HEK293T (cell line): ENCODE results near the gene KCNJ18.
"Not testable (repeated sequence)": the region's sequence is repeated elsewhere in the genome, so short reads cannot be mapped to it uniquely, and the experiment has no call there.

Source experiments
- CTCF ChIA-PET: fragments of 350-600 bp; formaldehyde crosslinking; extraction: SDS; loops from one replicate; lab custom pipeline; 2021; ENCODE audit warnings: antibody characterized with exemption, inconsistent platforms; lab: Yijun Ruan, JAX
- POLR2A ChIA-PET: fragments of 350-600 bp; formaldehyde crosslinking; extraction: SDS; loops from one replicate; lab custom pipeline; 2020; ENCODE audit warnings: antibody characterized with exemption, inconsistent platforms; lab: Yijun Ruan, JAX
- DNase-seq: peaks from one replicate; pipeline ENCODE4 v3.0.0; 2012; ENCODE audit warnings: mixed read lengths; ENCODE audit errors: extremely low spot score
- ARNT ChIP-seq: fragments of 450-650 bp; IDR thresholded peaks from 2 replicates; pipeline ENCODE4 v1.6.1; 2017; ENCODE audit warnings: mild to moderate bottlenecking
- BHLHE40 ChIP-seq: fragments of 450-650 bp; IDR thresholded peaks from 2 replicates; pipeline ENCODE4 v1.6.1; 2016; ENCODE audit warnings: mild to moderate bottlenecking, moderate library complexity, borderline replicate concordance
- CTBP1 ChIP-seq: fragments of 450-650 bp; IDR thresholded peaks from 2 replicates; pipeline ENCODE4 v1.6.1; 2016; ENCODE audit warnings: borderline replicate concordance
- ELF4 ChIP-seq: fragments of 450-650 bp; IDR thresholded peaks from 2 replicates; pipeline ENCODE4 v1.6.1; 2017; ENCODE audit warnings: antibody characterized with exemption
- FOXA1 ChIP-seq: fragments of 450-650 bp; IDR thresholded peaks from 2 replicates; pipeline ENCODE4 v1.6.1; 2016; ENCODE audit warnings: mild to moderate bottlenecking
- FOXK2 ChIP-seq: fragments of 450-650 bp; IDR thresholded peaks from 2 replicates; pipeline ENCODE4 v1.6.1; 2016; ENCODE audit warnings: mild to moderate bottlenecking
- FOXM1 ChIP-seq: fragments of 450-650 bp; IDR thresholded peaks from 2 replicates; pipeline ENCODE4 v1.6.1; 2017; ENCODE audit warnings: mild to moderate bottlenecking, borderline replicate concordance
- HDGF ChIP-seq: fragments of 450-650 bp; IDR thresholded peaks from 2 replicates; pipeline ENCODE4 v1.6.1; 2017; ENCODE audit warnings: antibody characterized with exemption, borderline replicate concordance
- L3MBTL2 ChIP-seq: fragments of 450-650 bp; conservative IDR thresholded peaks from 2 replicates; pipeline ENCODE4 v1.6.1; 2016; ENCODE audit warnings: mild to moderate bottlenecking
- LEF1 ChIP-seq: fragments of 450-650 bp; IDR thresholded peaks from 2 replicates; pipeline ENCODE4 v1.6.1; 2017; ENCODE audit warnings: mild to moderate bottlenecking, borderline replicate concordance
- NFRKB ChIP-seq: fragments of 450-650 bp; IDR thresholded peaks from 2 replicates; pipeline ENCODE4 v1.6.1; 2016; ENCODE audit warnings: mild to moderate bottlenecking, moderate library complexity
- PKNOX1 ChIP-seq: fragments of 450-650 bp; IDR thresholded peaks from 2 replicates; pipeline ENCODE4 v1.6.1; 2016
- SP1 ChIP-seq: fragments of 450-650 bp; IDR thresholded peaks from 2 replicates; pipeline ENCODE4 v1.6.1; 2017
- SUZ12 ChIP-seq: fragments of 450-650 bp; IDR thresholded peaks from 2 replicates; pipeline ENCODE4 v1.6.1; 2016; ENCODE audit warnings: mild to moderate bottlenecking
- TARDBP ChIP-seq: fragments of 450-650 bp; IDR thresholded peaks from 2 replicates; pipeline ENCODE4 v1.6.1; 2016
- ZNF384 ChIP-seq: fragments of 450-650 bp; IDR thresholded peaks from 2 replicates; pipeline ENCODE4 v1.6.1; 2016

The KCNJ18 gene

DNA sequence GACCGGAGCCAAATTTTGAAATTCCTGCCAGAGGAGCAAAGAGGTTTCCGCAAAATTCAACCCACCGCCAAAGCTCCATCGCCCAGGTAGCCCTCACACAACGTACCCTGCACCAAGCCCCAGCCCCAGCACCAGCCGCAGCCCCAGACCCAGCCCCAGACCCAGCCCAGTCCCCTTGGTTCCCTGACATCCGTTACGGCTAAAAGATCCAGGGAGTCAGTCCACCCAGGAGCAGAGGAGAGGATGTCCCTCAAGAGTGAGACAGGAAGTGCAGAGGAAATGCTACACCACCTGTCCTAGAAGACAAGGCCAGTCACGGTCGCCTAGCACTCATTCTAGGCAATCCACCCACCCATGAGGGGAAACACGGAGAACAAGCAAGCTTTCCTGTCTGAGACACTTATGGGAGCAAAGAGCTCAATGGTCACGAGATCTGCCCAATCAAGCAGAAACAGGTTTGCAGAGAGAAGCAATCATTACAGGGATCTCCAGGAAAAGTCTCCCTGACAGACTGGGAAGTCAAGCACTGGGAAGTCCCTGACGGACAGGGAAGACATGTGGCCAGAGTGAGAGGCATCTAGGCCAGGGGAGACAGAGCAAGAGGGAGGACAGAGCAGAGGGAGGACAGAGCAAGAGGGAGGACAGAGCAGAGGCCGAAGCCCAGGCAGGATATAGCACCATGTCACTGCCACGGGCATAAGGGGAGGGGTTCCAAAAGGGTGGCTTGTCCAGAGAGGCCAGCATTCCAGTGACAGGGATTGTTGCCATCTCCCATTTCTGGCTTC, 15.0 kb upstream of the KCNJ18 start:
- CTCF ChIA-PET, result no interaction called here
- TF ChIP-seq SUZ12, result no peak
- no peak for TF ChIP-seq LEF1
- no peak for TF ChIP-seq FOXA1
- no peak for TF ChIP-seq L3MBTL2
- TF ChIP-seq FOXK2, result no peak
- no peak for TF ChIP-seq ARNT
- no peak for TF ChIP-seq FOXM1
- no peak for TF ChIP-seq NFRKB
- POLR2A ChIA-PET, result no interaction called here
- DNase-seq, result no peak

DNA sequence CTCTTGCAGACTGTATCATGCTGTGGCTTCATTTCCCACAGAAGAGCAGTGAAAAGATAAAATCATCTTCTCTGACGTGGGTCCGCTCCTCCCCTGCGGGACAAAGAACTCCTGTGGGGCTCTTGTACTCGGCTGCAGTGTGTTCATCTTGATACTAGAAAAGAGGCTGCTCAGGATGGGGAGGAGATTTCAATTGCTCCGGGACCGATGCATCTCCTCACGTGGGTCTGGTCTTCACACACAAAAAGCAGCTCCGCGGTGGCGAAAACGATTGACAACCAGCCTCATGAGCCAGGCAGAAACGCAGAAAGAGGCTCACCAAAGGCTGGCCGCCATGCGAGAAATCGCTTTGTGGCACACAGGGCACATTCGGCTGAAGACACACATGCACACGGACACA, 14.4 kb upstream of the KCNJ18 start:
- TF ChIP-seq NFRKB (no peak), TARDBP (no peak), ARNT (no peak), LEF1 (no peak), HDGF (no peak), PKNOX1 (no peak), ELF4 (no peak), FOXM1 (no peak), ZNF384 (no peak)

GRCh38 chr17:21678393-21679081, 13.8 kb upstream of the KCNJ18 start:
- POLR2A ChIA-PET, result no interaction called here
- CTCF ChIA-PET, result no interaction called here
- no peak for DNase-seq
- TF ChIP-seq NFRKB, result no peak
- no peak for TF ChIP-seq SUZ12
- TF ChIP-seq LEF1, result no peak

More for the DNA sequence above, 14.4 kb upstream of the KCNJ18 start:
- DNase-seq, result no peak
- ChIA-PET POLR2A (no interaction called here), CTCF (no interaction called here)

- TF ChIP-seq ARNT (no peak), ELF4 (no peak), HDGF (no peak), FOXM1 (no peak), LEF1 (no peak), TARDBP (no peak), FOXK2 (no peak), SP1 (no peak), ZNF384 (no peak), CTBP1 (no peak), PKNOX1 (no peak), BHLHE40 (no peak), L3MBTL2 (no peak), FOXA1 (no peak), NFRKB (no peak)
- ChIA-PET POLR2A (no interaction called here), CTCF (no interaction called here)
- no peak for DNase-seq
Measured at GRCh38 chr17:21679256-21680146, 12.8 kb upstream of the KCNJ18 start.

DNA sequence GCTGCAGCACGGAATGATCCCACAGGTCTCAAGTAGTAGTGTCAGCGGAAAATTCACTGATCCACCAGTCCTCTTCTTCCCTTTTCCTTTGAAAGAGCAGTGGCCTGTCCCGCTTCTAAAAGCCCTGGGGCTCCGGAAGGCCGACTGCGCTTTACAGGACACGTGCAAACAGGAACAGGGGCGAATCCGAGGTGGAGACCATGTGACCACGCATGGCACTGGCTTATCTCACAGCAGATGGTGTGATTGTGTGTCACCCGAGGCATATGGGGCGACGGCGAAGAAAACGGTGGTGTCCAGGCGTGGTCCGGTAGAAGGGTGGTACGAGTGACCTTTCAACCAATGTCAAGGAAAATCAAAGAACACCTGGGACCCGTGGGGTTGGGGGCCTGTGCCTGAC, 12.0 kb upstream of the KCNJ18 start:
- POLR2A ChIA-PET, result no interaction called here
- no peak for TF ChIP-seq FOXK2
- no peak for TF ChIP-seq FOXA1
- no peak for TF ChIP-seq CTBP1
- no peak for TF ChIP-seq LEF1
- TF ChIP-seq SP1, result no peak
- TF ChIP-seq ARNT, result no peak
- TF ChIP-seq SUZ12, result no peak
- TF ChIP-seq NFRKB, result no peak
- no peak for TF ChIP-seq ELF4
- no peak for TF ChIP-seq HDGF
- no peak for TF ChIP-seq ZNF384
- no peak for TF ChIP-seq L3MBTL2
- no peak for TF ChIP-seq TARDBP
- TF ChIP-seq BHLHE40, result no peak
- TF ChIP-seq FOXM1, result no peak
- no peak for TF ChIP-seq PKNOX1

DNA sequence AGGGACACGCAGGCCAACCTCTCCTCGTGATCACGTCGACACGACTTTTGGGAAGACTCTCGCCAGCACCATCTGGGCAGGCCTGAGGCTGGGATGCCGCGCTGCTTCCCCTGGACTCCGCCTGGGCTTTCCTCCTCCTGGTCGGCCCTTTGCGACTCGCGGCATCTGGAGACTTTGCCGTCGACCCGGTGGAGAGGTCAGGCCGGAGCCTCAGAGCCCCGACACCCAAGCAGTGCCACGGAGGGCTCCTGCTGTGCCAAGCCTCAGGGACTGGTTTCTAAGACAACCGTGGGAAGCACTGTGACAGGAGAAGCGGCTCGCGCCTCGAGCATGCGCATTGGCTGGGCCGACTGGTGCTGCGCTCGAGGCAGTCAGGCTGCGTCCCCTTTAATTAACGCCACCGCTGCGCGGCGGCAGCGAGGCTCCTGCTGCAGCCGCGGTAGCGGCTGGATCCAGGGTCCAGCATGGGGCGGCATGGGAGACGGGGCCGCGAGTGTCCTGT, 11.4 kb upstream of the KCNJ18 start:
- CTCF ChIA-PET, POLR2A ChIA-PET, DNase-seq: not testable (repeated sequence)

More for the DNA sequence above, 12.0 kb upstream of the KCNJ18 start:
- no peak for DNase-seq
- CTCF ChIA-PET, result no interaction called here

GRCh38 chr17:21681576-21681975, 10.7 kb upstream of the KCNJ18 start:
- POLR2A ChIA-PET, DNase-seq, CTCF ChIA-PET: not testable (repeated sequence)

- DNase-seq, CTCF ChIA-PET, POLR2A ChIA-PET: not testable (repeated sequence)
Measured at GRCh38 chr17:21682130-21682529, 10.2 kb upstream of the KCNJ18 start.

DNA sequence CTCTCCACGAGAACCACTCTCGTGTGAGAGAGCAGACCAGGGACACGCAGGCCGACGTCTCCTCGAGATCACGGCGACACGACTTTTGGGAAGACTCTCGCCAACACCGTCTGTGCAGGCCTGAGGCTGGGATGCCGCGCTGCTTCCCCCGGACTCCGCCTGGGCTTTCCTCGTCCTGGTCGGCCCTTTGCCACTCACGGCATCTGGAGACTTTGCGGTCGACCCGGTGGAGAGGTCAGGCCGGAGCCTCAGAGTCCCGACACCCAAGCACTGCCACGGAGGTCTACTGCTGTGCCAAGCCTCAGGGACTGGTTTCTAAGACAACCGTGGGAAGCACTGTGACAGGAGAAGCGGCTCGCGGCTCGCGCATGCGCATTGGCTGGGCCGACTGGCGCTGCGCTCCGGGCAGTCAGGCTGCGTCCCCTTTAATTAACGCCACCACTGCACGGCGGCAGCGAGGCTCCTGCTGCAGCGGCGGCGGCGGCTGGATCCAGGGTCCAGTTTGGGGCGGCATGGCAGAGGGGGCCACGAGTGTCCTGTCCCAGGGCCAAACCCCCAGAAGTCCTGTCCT, 9.1 kb upstream of the KCNJ18 start:
- CTCF ChIA-PET, DNase-seq, POLR2A ChIA-PET: not testable (repeated sequence)

DNA sequence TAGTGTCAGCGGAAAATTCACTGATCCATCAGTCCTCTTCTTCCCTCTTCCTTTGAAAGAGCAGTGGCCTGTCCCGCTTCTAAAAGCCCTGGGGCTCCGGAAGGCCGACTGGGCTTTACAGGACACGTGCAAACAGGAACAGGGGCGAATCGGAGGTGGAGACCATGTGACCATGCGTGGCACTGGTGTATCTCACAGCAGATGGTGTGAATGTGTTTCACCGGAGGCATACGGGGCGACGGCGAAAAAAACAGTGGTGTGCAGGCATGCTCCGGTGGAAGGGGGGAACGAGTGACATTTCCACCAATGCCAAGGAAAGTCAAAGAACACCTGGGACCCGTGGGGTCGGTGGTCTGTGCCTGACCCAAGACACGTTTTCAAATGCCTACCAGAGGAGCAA, 8.4 kb upstream of the KCNJ18 start:
- DNase-seq, CTCF ChIA-PET, POLR2A ChIA-PET: not testable (repeated sequence)
